Activated CD8-positive, alpha-beta memory T cell treated with anti-CD3 and anti-CD28 coated beads for 24 hours (primary cell): ENCODE data around the gene TLN1.

Experiments used
- DNase-seq: peaks from one replicate; pipeline ENCODE4 v3.0.0-alpha.2; 2020

Gene TLN1

DNA sequence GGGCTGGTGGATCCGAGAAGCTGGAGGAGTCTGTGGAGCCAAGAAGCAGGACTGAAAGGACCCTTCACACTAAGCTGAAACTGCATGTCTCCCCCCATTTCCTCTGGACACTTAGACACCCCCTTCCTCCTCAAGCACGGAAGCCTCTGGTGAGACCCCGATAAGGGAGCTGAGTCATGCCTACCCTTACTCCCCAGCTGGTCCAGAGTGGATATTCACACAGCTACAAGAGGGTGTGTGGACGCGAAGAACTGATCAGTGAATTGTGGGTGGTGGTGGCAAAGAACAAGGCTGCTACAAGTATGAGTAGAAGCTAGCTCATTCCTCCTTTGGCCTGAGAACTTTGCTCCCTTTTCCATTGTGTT lies 4.3 kb downstream of the TLN1 start:
- DNase-seq: no peak

DNA sequence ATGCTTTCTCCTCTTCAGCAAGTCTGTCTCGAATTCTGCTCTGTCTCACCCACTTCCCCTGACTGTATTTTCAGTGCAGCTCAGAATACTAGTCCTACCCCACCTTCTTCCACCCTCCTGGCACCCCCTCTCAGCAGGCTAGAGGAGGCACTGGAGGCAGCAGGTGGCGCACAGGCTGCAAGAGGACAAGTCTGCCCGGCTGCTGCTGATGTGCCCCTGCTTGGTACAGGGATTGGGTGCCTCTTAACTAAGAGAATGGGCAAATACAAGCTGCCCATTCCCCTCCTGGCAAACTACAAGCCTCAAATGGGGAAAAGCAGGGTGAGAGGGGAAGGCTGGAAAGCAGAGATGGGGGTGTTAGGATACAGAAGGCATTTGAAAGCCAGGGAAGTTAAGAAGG lies 5.1 kb downstream of the TLN1 start:
- DNase-seq: no peak

DNA sequence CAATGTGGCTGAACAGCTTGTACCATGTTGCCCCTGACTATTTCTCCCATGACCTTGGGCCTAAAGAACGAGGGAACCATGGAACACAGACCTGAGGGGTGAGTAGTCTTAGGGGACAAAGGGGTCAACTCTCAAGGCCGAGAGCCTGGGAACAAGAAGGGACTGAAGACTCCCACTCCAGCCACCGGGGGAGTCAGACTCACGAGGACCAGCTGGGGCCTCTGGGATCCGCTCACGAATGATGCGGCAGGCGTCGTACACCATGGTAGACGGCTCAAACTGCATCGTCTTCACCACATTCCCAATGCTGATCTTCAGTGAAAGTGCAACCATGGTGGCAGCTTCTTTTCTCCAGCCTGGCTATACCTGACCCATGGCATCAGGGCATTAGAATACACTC lies 6.6 kb downstream of the TLN1 start:
- DNase-seq: no peak

DNA sequence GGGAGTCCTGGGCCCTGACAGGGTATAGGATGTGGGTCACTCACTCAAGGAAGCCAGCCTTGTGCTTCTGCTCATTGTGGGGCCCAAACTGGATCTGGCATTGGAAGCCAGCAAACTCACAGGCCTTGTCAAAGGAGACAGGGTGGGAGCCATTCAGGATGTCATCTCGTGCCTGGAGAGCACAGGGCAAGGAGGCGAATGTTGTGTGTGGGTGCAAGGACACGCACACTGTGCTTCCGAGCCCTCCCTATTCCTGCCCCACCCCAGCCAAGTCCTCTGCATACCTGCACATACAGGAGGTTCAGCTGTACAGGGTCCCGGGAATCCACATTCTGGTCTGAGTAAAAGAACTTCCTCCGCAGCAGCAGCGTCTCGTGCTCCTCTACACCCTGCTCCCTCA lies 8.1 kb downstream of the TLN1 start:
- DNase-seq: no peak

DNA sequence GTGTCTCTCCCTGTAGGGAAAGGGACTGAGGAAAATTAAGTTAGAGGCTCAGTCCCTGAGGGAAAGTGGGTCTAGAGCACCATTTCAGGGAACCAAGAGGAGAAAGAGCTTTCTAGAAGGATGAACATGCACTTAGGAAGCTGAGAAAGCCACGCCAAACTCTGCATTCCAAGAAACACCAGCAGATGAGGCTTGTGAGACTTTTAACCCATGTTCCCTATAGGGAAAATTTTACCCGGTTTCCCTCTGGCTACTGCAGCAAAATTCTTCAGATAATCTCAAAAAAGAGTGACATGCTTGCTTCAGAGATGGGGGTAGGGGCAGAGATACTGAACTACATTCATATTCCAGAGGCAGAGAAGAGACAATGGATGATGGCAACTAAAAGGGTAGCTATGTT lies 8.6 kb downstream of the TLN1 start:
- DNase-seq: no peak

DNA sequence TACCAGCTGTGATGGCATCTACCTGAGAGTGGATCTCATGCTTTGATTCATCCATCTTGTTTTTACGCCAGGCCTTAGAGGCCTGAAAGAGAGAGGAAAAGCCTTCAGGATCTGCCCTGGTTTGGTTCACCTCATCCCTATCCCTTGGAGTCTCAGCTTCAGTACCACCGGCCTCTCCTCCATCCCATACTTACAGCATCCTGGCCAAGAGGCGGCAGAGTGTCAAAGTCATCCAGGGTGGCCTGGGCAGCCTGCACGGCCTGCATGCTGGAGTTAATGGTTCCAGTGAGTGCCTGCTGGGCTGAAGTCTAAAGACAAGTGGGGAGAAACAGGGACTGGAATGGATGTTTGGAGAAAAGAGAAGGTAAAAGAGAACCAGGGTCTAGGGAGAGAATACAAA lies 12.4 kb downstream of the TLN1 start:
- no peak for DNase-seq

DNA sequence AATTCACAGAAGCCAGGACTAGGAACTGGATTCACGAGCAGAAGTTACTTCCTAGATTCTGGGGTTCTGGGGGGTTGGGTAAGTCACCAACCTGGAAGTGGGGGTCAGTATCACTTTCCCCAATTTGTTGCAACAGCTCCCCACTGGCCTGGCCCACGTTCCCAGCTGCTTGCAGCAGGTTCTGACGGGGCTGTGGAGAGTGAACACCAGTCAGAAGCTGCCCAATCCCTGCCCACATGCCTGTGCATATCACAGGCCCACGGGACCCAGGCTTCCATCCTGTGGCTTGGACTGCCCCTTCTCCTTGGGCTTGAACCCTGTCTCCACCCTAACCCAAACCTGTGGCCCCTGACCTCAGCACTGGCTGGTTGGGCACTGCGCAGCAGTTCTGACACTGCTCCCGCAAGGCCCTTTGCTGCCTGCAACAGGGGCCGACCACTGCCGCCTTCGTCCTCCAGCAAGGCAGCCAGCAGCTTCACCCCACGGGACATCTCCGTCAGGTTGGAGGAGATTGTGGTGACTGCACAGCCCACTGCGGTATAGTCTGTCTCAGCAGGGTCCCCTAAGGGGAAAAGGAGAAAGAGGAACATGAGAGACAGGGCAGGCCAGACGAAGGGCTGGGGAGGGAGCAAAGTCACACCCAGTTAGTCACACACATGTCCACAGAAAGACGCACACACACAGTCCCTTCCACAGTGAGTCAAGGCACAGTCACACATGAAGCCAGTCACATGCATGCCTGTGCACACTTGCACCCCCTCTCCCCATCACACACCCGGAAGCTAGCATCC lies 13.1 kb downstream of the TLN1 start:
- DNase-seq: no peak

DNA sequence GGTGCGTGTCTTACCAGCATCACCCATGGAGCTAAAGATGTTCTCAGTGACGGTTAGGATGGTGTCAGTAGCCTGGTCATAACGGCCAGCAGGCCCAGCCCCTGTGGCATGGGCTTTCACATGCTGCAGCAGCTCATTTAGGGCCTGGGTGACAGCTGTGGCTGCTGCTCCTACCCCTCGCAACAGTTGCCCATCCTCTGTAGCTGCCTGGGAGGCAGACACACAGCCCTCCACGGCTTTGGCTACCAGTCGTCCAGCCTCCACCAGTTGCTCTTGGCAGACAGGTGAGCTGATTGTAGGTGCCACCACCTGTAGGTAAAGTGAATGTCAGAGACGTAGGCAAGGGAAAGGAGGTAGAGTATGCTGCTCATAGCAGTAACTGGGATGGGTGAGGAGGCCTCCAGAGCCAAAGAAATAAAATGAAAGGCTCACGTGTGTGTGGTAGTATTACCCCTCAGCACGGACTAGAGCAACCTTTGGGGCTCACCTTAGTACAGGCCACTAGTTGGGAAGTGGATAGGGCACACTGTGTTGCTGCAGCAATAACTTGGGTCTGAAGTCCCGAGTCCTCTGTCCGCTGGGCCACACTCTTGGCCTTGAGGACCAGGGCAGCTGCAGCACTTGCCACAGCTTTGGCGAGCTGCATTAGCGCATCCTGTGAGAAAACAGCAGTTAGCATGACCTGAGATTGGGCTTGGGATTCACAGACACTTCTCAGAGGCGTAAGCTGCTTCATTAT lies 14.7 kb downstream of the TLN1 start:
- no peak for DNase-seq

DNA sequence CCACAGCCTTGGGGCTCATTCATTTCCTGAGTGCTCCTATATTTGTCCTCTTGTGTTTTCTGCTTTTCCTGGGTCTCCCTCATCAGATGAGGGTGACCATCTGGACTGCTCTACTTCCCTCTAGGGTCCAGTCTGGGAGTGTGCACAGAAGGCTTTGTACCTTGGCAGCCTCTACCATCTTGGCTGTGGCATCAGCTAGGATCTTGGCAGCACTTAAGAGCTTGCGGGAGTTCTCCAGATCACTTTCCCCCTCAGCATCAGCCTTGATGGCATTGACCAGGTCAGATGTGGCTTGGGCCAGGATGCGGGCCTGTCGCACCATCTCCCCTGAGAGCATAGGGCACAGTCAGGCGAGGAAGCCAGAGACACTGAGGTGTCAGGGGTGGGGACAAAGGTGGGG lies 15.8 kb downstream of the TLN1 start:
- no peak for DNase-seq

DNA sequence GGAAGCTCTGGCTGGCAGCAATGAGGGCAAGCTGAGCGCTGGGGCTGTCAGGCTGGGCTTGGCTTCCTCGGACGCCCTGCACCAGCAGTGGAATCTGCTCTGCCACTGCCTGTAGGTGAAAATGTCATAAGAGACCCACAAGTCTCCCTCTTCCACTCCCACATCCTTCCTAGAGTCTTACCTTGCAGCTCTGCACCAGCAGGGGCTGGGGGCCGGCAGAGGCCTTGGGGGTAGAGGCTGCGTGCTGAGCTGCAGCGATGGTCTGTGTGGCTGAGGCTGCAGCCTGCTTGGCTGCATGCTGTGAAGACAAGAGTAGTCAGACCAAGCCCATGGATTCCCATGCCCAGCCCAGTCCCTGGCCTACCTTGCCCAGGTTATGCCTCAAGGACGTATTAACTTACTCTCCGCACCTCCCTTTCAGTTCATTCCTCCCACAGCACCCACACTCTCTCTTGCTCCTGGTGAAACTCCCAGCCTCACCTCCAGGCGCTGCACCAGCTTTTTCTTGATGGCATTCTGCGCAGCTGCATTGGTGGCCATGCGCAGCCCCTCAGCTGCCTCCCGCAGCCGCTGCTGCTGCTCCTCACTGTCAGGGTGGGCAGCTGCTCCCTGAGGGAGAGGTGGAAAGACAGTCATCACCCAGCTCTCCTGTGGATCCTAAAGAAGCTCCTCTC lies 17.3 kb downstream of the TLN1 start:
- DNase-seq: no peak

DNA sequence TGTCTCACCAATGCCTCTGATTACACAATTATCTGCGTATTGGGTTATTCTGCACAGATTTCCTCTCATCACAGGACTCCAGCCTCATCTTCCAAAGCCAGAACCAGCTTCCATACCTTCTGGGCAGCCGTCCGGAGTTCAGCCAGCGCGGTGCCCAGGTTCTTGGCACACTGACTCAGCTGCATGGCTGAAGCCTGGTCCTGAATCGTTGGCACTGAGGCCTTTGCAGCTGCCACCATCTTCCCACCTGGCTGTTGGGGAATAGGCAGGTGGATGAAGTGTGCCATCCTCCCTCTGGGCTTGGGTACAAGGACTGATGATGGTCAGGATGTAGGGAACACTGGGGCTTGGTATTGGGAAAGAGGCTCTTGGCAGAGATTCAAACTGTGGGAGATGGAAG lies 17.9 kb downstream of the TLN1 start:
- DNase-seq: no peak

DNA sequence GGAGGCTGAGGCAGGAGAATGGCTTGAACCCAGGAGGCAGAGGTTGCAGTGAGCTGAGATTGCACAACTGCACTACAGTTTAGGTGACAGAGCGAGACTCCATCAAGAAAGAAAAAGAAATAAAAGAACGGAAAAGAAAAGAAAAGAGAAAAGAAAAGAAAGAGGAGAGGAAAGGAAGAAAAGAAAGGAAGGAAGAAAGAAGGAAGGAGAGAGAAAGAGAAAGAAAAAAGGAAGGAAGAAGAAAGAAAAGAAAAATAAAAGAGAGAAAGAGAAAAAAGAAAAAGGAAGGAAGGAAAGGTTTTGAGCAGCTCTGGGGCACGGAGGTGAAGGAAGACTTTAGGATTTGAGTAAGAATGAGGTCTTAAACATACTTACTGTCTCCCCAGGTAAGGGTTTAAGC lies 18.4 kb downstream of the TLN1 start:
- no peak for DNase-seq

DNA sequence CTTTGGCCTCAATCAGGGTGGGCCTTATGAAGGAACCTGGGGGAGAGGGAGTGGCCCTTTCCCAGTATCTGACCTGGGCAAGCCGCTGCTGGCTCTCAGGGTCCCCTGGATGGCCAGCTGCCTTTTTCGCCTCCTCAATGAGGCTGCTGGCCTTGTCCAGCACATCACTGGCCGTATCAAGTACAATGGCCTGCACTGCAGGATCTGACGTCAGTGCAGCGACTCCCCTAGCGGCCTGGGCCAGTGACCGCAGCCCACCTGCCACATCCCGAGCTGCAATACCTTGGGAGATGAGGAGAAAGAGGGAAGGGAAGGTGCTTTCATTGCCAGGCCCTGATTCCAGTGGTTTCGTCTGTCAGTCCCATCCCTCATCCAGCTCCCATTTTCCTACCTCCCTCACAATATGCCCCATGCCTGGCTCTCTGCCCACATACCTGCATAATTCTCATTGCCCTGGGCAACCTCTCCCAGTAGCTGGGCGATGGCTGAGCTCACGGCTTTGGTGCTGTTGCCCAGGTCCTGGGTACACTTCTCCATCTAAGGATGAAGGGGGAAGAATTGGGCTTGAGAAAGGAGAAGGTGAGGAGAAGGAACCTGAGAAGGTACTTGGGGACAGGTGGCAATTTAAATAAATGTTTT lies 19.1 kb downstream of the TLN1 start:
- DNase-seq: no peak

DNA sequence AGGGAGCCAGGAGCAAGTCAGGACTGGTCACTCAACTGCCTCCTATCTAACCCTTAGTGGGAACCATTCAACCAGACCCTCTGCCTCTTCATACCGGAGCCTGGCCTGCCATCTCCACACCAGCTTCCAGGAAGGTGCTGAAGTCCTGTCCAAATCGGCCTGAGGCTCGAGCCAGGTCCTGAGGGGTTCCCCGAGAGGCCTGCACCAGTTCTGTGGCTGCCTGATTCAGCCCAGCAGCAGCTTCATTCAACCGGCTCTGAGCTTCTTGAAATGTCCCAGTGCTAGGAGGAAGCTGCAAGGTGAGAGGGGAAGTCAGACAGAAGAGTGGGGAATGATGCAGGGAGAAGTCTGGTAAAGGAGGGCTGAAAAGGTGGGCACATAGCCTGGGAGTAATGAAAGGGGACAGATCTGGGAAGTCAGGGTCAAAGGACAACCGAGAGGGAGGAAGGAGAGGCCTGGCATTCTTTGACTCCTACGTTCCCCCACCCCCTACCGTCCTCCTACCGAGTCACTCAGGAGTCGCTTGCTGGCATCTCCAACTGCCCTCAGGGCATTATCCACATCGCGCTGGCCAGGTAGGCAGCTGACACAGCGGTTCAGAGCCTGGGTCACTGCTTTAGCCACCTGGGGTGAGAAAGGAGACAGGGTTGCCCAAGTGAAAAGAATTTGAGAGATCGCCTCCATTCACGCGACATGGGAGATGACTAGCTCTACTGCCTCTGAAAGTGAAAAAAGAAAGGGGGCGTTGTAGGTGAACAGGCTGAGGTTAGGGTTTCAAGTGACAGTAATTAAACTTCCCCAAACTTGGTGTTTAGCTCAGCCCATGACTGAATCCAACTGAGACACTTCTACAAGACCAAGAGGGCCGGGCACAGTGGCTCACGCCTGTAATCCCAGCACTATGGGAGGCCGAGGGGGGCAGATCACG lies 20.2 kb downstream of the TLN1 start:
- DNase-seq: no peak

DNA sequence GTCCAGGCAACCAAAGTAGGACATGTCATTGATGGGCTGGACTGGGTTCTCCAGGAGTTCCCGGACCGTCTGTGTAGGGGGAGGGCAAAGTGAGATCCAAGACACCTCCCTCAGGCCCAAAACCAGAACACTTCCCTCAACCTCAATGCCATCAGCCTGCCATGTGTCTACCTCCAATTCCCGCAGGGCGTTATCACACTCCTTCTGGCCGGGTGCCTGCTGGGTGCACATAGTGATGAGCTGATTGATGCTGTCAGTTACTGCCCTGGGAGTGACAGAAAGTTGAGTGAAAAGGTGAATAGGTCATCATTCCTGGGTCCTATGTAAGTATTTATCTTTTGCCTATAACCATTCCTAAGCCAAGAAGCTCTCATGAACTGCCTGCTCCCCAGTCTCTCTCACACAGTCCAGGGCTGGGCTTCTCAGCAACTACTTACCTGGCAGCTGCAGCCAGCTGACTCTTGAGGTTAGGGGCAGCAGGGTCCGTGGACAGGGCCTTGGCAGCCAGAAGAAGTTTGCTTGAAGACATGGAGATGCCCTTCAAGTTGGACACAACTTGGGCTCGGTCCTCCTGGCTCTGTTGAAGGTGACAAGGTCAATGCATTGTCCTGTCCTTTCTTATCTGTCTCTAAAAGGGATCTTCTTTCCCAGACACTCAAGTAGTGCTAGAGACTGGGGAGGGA lies 21.0 kb downstream of the TLN1 start:
- DNase-seq: no peak

DNA sequence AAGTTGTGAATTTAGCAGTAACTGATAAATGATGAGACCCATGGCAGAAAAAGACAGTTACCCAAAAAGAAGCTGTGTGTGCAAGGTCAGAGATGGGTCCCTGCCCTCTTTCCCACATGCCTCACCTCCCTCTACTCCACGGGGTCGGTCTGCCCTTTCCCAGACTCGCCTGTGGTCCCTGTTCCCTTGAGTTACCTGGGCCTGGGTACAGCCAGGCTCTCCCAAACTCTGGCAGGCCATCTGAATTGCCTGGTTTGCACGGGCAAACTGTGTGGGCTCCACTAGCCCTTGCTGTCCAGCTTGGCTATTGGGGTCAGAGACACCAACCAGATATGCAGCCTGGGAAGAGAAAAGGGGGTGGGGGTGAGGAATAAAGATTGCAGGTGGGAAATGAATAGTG lies 23.8 kb downstream of the TLN1 start:
- DNase-seq: no peak

DNA sequence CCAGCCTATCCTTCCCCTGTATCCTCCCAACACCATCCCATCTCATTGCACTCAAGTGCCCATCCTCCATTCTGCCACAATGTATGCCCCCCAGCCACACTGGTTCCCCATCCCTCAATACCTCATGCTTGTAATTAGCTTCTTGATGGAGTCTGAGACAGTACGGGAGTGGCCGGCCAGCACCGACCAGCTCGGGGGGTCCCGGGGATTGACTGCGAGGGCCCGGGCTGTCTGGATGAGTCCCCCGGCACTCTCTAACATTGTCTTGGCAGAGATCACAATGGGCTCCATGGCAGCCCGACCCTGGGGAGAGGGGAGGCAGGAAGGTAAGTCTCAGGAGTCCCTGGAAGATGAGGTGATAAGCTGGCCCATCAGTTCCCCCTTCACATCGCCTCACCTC lies 25.0 kb downstream of the TLN1 start:
- no peak for DNase-seq

DNA sequence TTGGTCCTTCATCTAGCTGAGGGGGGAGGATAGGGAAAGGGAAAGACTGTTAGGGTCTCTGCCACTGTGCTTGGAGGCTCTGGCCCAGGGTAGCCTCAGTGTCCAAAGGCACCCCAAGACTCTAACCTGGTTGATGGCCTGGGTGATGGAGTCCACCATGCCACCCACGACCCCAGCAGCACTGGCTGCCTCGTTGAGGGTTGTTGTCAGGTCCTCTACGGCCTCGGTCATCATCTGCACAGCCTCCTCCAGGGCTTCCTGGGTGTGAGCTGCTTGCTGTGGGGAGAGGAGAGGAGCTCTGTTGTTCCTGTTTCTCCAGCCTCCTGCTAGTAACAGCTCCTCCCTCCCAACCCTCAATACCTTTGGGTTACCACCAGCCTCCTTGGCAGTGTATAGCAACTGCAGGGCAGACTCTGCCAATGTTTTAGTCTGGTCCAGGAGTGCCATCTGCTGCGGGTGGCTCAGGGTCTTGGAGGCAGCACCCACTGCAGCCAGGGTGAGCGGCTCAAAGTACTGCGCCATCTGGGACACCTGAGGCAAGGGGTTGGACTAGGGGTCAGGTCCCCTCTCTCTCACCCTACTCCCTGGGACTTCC lies 26.1 kb downstream of the TLN1 start:
- DNase-seq: no peak

DNA sequence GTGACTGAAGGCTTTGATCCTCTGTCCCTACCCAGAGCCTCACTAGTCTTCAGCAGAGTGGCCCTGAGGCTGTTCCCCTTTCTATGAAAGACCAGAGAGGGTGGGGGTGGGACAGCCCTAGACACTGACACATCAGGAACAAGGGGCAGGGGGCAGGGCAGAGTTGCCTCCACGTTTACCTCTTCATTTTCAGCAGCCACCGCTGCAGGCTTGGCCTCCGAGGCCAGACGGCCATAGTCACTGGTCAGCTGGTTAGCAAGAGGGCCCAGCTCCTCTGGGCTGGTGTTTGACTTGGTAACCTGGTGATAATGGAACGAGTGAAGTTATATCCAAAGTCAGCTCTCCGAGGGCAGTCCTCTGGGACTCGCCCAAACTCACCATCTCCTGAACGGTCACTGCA lies 26.6 kb downstream of the TLN1 start:
- DNase-seq: no peak

DNA sequence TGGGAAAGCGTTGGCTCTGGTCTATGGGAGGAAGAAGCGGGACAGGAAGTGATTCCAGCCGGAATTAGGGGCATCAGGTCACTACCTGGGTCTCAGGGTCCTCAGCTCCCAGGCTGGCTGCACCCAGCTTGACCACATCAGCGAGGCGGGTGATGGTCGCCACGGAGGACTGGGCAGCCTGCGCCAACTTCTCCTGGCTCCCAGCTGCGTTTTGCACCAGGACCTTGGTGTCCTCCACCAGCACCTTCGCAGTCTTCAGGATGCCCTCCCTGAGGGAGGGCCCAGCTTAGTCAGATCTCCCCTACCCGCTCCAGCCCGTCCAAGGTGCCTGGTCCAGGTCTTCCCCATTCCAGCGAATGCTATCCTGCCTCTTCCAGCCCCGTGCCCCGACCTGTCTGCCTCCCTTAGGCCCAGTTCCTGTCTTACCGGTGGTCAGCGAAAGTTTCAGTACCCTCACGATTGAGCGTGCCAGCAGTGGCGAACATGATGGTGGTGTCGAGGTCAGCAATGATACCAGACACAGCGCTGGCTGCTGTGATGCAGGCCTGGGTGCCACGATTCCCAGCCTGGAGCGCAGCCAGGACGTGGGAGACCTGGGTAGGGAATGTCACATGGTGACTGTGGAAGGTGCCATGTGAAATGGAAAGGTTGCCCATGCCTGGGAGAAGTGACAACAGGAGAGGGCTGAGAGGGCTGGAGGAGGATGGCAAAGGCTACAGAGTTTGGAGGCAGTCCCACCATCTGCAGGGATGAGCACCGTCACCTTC lies 27.9 kb downstream of the TLN1 start:
- no peak for DNase-seq

DNA sequence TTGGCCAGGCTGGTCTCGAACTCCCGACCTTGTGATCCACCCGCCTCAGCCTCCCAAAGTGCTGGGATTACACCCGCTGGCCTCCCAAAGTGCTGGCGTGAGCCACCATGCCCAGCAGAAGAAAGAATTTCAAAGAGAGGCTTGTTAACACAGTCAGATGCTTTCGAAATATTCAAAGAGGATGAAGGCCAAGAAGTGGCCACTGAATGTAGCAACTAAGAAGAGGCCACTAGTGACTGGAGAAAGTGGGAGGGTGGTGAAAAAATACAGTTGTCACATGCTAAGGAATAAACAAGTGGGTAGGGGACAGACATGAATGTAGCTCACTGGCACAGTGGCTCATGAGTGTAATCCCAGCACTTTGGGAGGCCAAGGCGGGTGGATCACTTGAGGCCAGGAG lies 29.3 kb downstream of the TLN1 start:
- no peak for DNase-seq
